Activated naive CD4-positive, alpha-beta T cell treated with anti-CD3 and anti-CD28 coated beads for 36 hours (primary cell): ENCODE data around the gene ARHGAP27. TPM values are rescaled to one million over a fixed set of nuclear protein-coding genes. Genes with fewer than 3 reads are reported as not detected.
A peak's percentile ranks its signal among the peaks of the same experiment; 100 is the strongest.

Source experiments
- CTCF ChIA-PET: fragments of 350-600 bp; sonication (Branson Sonifier 250); formaldehyde crosslinking; loops from one replicate; lab custom pipeline; 2021; ENCODE audit warnings: antibody characterized with exemption; lab: Charles Lee
- DNase-seq: peaks from one replicate; pipeline ENCODE4 v3.0.0-alpha.2; 2020
- H3K27ac Mint-ChIP-seq: one replicate; pipeline ENCODE4 v1.8.0; 2021; ENCODE audit warnings: mild to moderate bottlenecking, mixed read lengths
- H3K27me3 Mint-ChIP-seq: one replicate; pipeline ENCODE4 v1.8.0; 2021; ENCODE audit warnings: low read depth, mixed read lengths
- H3K36me3 Mint-ChIP-seq: one replicate; pipeline ENCODE4 v1.8.0; 2021; ENCODE audit warnings: low read depth, mixed read lengths
- H3K4me1 Mint-ChIP-seq: one replicate; pipeline ENCODE4 v1.8.0; 2021; ENCODE audit warnings: low read depth, mixed read lengths
- H3K4me3 Mint-ChIP-seq: one replicate; pipeline ENCODE4 v1.8.0; 2021; ENCODE audit warnings: mild to moderate bottlenecking, moderate library complexity, mixed read lengths
- H3K9me3 Mint-ChIP-seq: one replicate; pipeline ENCODE4 v1.8.0; 2021; ENCODE audit warnings: mixed read lengths
- intact Hi-C: fragments of 100-400 bp; cut with micrococcal nuclease; formaldehyde crosslinking; loops from one replicate; pipeline ENCODE4 v1.15.1; 2023
- total RNA-seq, 2 experiments: library from RNA; stranded (reverse); gene quantifications; one replicate each; pipeline ENCODE4 v1.2.3, GENCODE V29; 2021

The ARHGAP27 gene
- total RNA-seq, 2 experiments from 2014 or later: 39.5 to 41.3 TPM

GRCh38 chr17:45394091-45394490, 38.6 kb downstream of the ARHGAP27 start:
- H3K36me3 Mint-ChIP-seq: peaks cover 11% of the 10 kb centered on the region
- intact Hi-C loops: loop anchor here (2.0 kb wide), 1 partner anchor 31 kb away; no protein-coding TSS in a partner anchor
- H3K4me1 Mint-ChIP-seq: no peaks in the 10 kb centered on the region
- H3K27me3 Mint-ChIP-seq: no peaks in the 10 kb centered on the region
- peak overlapping the region; percentile 13 for H3K27ac Mint-ChIP-seq
- CTCF ChIA-PET: interaction anchor here (0.7 to 3.1 kb wide), 6 partner anchors 9 to 196 kb away, joined by 3 to 13 read pairs (median 7); no protein-coding TSS in a partner anchor
- H3K4me3 Mint-ChIP-seq: no peak overlapping the region
- no peaks in the 10 kb centered on the region for H3K9me3 Mint-ChIP-seq
- DNase-seq: no peak

DNA sequence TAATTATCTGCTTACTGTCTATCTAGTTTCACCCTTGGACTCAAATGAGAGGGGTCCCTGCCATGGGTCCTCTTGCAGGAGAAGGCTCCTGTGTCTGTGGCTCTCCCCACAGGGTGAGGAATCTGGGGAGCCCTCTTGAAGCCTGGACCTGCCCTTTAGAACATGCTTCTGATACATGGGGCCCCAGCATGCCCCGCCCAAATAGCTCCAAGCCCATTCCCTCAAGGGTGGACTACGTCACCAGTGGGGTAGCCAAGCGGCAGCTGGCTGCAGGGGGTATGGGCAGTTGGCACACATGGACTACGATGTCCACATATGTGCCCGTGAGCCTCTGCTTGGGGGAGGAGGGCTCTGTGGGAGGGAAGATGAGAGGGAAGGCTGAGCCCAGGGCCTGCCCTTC, 39.3 kb downstream of the ARHGAP27 start:
- no peak overlapping the region for H3K4me3 Mint-ChIP-seq
- no peaks in the 10 kb centered on the region for H3K9me3 Mint-ChIP-seq
- H3K27me3 Mint-ChIP-seq: no peaks in the 10 kb centered on the region
- H3K4me1 Mint-ChIP-seq: peaks cover 7% of the 10 kb centered on the region
- no peak for DNase-seq
- CTCF ChIA-PET: interaction anchor here (0.7 to 3.1 kb wide), 4 partner anchors 9 to 116 kb away, joined by 3 to 13 read pairs (median 10); no protein-coding TSS in a partner anchor
- H3K36me3 Mint-ChIP-seq: peaks cover 11% of the 10 kb centered on the region
- no peak overlapping the region for H3K27ac Mint-ChIP-seq
- intact Hi-C loops: no loop called here

DNA sequence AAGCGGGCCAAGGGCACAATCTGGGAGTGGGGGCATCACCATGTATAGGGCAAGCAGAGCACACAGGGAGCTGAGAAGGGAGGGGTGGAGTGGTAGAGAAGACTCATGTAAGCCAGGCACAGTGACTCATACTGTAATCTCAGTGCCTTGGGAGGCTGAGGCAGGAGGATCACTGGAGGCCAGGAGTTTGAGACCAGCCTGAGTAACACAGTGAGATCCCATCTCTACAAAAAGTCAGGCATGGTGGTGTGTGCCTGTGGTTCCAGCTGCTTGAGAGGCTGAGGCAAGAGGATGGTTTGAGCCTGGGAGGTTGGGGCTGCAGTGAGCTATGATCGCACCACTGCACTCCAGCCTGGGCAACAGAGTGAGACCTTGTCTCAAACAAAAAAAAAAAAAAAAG, 40.8 kb downstream of the ARHGAP27 start:
- intact Hi-C loops: no loop called here
- H3K4me3 Mint-ChIP-seq: no peak overlapping the region
- no peaks in the 10 kb centered on the region for H3K9me3 Mint-ChIP-seq
- no peak overlapping the region for H3K27ac Mint-ChIP-seq
- H3K36me3 Mint-ChIP-seq: peaks cover 4% of the 10 kb centered on the region
- no peak for DNase-seq
- CTCF ChIA-PET: interaction anchor here (0.6 to 1.4 kb wide), 2 partner anchors 62 to 113 kb away, joined by 6 to 9 read pairs; no protein-coding TSS in a partner anchor
- peaks cover 10% of the 10 kb centered on the region for H3K4me1 Mint-ChIP-seq
- no peaks in the 10 kb centered on the region for H3K27me3 Mint-ChIP-seq

DNA sequence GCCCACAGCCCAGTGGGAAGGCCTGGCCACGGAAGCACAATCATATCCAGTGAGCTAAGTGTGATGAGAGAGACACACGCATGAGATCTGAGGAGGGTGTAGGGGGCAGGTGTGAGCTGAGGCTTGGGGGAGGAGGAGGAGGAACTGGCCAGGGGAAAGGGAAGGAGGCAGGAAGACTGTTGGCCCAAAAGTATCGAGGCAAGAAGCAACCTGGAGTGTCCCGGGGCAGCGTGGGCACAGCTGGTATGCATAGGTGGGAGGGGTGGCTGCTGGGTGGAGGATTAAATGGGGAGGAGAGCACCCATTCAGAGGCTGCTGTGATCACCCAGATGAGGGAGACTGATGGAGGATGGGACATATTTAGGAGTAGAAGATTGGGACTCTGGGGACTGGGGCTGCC, 41.4 kb downstream of the ARHGAP27 start:
- peaks cover 10% of the 10 kb centered on the region for H3K4me1 Mint-ChIP-seq
- no peaks in the 10 kb centered on the region for H3K27me3 Mint-ChIP-seq
- no peak for DNase-seq
- intact Hi-C loops: no loop called here
- peaks cover 2% of the 10 kb centered on the region for H3K36me3 Mint-ChIP-seq
- CTCF ChIA-PET: interaction anchor here (8.2 kb wide), 1 partner anchor 114 kb away, joined by 116 read pairs; no protein-coding TSS in a partner anchor
- H3K4me3 Mint-ChIP-seq: no peak overlapping the region
- H3K27ac Mint-ChIP-seq: no peak overlapping the region
- H3K9me3 Mint-ChIP-seq: no peaks in the 10 kb centered on the region

- intact Hi-C loops: no loop called here
- no peak for DNase-seq
- Mint-ChIP-seq H3K27me3 (no peaks in the 10 kb centered on the region), H3K9me3 (no peaks in the 10 kb centered on the region), H3K4me1 (peaks cover 13% of the 10 kb centered on the region), H3K4me3 (no peak overlapping the region), H3K27ac (no peak overlapping the region), H3K36me3 (no peaks in the 10 kb centered on the region)
- CTCF ChIA-PET: interaction anchor here (0.8 to 8.2 kb wide), 8 partner anchors 23 to 254 kb away, joined by 3 to 116 read pairs (median 4); partner anchors contain the start of genes ACBD4 and MAP3K14
Observed at GRCh38 chr17:45389354-45389753, 43.3 kb downstream of the ARHGAP27 start.

DNA sequence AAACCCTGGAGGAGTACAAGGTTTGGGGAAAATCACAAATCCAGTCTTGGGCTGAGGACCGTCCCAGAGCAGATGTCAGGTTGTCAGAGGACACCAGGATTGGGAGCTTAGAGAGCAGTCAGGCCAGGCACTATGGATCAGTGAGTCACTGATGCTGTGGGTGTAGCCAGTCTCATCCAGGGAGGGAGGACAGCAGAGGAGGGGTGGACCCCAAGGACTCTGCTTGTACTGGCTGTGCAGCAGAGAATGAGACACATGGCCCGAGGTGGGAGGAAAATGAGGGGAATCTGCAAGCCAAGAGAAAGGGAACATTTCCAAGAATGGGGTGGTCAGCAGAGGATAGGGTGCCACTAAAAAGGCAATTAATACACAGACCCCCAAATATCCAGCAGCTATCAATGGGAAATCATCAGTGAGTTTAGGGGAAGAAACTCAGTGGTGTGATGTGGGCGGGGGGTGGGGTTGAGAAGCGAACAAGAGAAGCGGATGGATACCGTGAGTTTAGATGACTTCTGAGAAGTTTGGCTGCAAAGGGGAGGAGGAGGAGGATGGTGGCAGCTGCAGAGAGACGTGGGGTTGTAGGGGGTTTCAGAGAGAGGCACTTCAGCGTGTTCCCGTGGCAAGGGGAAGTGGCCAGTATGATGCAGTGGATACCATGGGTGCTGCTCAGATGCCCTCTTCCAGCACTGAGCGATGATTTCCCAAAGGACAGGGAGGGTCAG, 43.9 kb downstream of the ARHGAP27 start:
- CTCF ChIA-PET: interaction anchor here (0.9 to 8.2 kb wide), 9 partner anchors 8 to 254 kb away, joined by 3 to 116 read pairs (median 4); partner anchors contain the start of genes ACBD4 and MAP3K14
- no peaks in the 10 kb centered on the region for H3K9me3 Mint-ChIP-seq
- intact Hi-C loops: no loop called here
- H3K4me1 Mint-ChIP-seq: peaks cover 13% of the 10 kb centered on the region
- no peaks in the 10 kb centered on the region for H3K27me3 Mint-ChIP-seq
- no peak overlapping the region for H3K4me3 Mint-ChIP-seq
- H3K36me3 Mint-ChIP-seq: no peaks in the 10 kb centered on the region
- no peak for DNase-seq
- H3K27ac Mint-ChIP-seq: no peak overlapping the region

- CTCF ChIA-PET: interaction anchor here (0.6 to 8.2 kb wide), 12 partner anchors 9 to 169 kb away, joined by 3 to 116 read pairs (median 4); partner anchors contain the start of gene MAP3K14
- Mint-ChIP-seq H3K4me1 (peaks cover 13% of the 10 kb centered on the region), H3K36me3 (no peaks in the 10 kb centered on the region), H3K27ac (no peak overlapping the region), H3K27me3 (no peaks in the 10 kb centered on the region), H3K9me3 (no peaks in the 10 kb centered on the region), H3K4me3 (no peak overlapping the region)
- intact Hi-C loops: no loop called here
- no peak for DNase-seq
Observed at GRCh38 chr17:45387739-45388138, 44.9 kb downstream of the ARHGAP27 start.

DNA sequence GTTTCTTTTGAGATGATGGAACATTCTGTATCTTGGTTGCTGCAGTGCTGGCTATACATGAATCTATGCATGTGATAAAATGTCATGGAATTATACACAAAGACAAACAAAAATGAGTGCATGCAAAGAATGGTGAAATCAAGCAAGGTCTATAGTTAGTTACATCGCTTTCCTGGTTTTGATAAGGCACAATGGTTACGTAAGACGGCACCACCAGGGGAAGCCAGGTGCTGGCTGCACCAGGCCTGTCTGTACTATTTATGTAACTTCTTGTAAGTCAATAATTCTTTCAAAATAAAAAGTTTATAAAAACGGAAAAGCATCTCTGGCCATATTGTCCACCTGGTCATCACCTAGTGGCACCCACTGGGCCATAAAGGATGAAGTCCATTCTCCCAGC, 46.5 kb downstream of the ARHGAP27 start:
- Mint-ChIP-seq H3K36me3 (no peaks in the 10 kb centered on the region), H3K27me3 (no peaks in the 10 kb centered on the region), H3K27ac (no peak overlapping the region), H3K9me3 (no peaks in the 10 kb centered on the region), H3K4me3 (no peak overlapping the region), H3K4me1 (peaks cover 13% of the 10 kb centered on the region)
- CTCF ChIA-PET: interaction anchor here (0.7 to 8.2 kb wide), 20 partner anchors 11 to 170 kb away, joined by 3 to 116 read pairs (median 6); no protein-coding TSS in a partner anchor
- no peak for DNase-seq
- intact Hi-C loops: no loop called here

DNA sequence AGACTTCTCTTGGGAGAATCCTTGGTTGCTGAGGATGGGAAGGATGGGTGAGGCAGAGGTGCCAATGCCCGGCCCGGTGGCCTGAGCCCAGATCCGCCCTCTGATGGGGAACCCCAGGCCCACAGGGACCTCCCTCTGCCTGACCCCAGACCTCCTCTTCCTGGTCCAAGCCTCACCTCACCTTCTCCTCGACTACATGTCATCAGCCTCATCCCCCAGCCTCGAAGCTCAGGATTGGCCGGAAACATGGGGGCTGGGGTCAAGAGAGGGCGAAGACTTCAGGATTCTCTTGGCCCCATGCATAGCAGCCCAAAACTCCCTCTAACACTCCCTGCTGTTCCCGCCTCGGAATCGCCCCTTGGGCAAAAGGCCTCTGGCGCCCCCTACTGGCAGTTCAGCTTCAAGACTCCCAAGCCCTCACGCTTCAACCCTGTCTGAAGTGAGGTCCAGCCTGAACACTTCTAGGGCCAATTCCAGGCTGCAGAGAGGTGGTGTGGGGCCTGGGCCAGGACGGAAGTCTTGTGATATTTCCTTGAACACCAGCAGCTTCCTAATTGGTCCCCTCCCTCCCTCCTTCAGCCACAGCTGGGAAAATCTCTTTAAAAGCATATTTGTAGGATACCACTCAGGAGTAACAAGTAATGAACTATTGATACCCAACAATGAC, 47.2 kb downstream of the ARHGAP27 start:
- CTCF ChIA-PET: interaction anchor here (0.6 to 8.2 kb wide), 38 partner anchors 9 to 250 kb away, joined by 3 to 116 read pairs (median 5); partner anchors contain the start of genes ACBD4, FMNL1 and MAP3K14
- peak; percentile 94 for DNase-seq
- H3K27ac Mint-ChIP-seq: no peak overlapping the region
- H3K27me3 Mint-ChIP-seq: no peaks in the 10 kb centered on the region
- H3K4me3 Mint-ChIP-seq: no peak overlapping the region
- H3K9me3 Mint-ChIP-seq: no peaks in the 10 kb centered on the region
- peaks cover 13% of the 10 kb centered on the region for H3K4me1 Mint-ChIP-seq
- no peaks in the 10 kb centered on the region for H3K36me3 Mint-ChIP-seq
- intact Hi-C loops: loop anchor here (1.0 to 2.0 kb wide), 5 partner anchors 73 to 250 kb away; partner anchors contain the start of gene ACBD4

DNA sequence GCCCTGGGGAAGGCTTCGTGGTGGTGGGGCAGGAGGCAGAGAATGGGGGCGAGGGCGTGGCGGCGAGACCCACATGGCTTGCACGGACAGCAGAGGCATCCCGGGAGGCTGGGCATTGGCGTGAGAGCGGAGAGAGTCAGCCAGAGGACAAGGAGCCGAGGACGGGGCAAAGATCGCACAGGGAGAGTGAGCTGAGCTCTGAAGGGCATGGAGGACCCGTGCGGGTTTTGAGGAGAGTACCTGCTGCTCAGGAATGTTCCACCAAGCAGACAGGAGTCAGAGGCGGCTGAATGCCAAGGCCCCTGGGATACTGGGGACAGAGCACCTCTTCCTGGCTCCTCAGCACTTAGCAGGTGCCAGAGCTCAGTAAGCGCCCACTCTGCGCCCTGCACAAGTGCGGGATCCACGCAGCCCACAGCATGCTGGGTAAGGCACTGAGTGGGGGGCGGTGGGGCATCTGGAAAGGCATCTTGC, 47.8 kb downstream of the ARHGAP27 start:
- CTCF ChIA-PET: interaction anchor here (0.6 to 8.2 kb wide), 37 partner anchors 10 to 249 kb away, joined by 3 to 116 read pairs (median 5); partner anchors contain the start of genes ACBD4, FMNL1 and MAP3K14
- Mint-ChIP-seq H3K9me3 (no peaks in the 10 kb centered on the region), H3K27me3 (no peaks in the 10 kb centered on the region), H3K4me1 (peaks cover 13% of the 10 kb centered on the region), H3K4me3 (no peak overlapping the region), H3K27ac (no peak overlapping the region), H3K36me3 (no peaks in the 10 kb centered on the region)
- no peak for DNase-seq
- intact Hi-C loops: loop anchor here (1.0 to 2.0 kb wide), 5 partner anchors 72 to 250 kb away; partner anchors contain the start of gene ACBD4

DNA sequence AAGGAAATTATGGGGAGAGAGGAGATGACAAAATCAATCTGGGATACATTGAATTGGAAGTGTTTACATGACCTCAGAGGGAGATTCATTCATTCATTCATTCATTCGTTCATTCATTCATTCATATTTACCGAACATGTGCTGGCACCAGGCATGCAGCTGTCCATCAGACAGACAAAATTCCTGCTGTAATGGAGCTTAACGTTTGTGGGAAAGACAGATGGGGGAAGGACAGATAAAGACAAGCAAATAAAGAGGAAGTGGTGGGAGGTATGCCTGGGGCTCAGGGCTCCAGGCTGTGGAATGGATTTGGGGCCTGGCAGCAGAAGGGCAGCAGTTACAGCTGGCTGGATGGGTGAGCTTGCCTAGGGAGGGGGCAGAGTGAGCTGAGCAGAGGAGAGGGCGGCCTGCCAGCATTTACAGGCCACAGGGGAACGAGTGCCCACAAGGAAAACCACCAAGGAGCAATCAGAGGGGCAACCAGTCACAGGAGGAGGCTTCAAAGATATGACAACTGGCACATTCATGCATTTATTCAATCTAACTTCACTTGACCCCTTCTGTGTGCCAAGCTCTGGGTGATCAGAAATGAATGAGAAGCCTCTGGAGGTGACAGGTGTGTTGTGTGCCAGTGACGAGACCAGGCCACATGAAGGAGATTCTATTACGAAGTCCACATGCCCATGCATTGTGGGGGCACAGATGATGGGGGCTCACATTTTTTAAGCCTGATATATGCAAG, 48.5 kb downstream of the ARHGAP27 start:
- CTCF ChIA-PET: interaction anchor here (0.7 to 8.2 kb wide), 23 partner anchors 9 to 165 kb away, joined by 3 to 116 read pairs (median 7); partner anchors contain the start of gene MAP3K14
- Mint-ChIP-seq H3K4me3 (no peak overlapping the region), H3K27ac (no peak overlapping the region), H3K9me3 (no peaks in the 10 kb centered on the region), H3K27me3 (no peaks in the 10 kb centered on the region), H3K4me1 (peaks cover 13% of the 10 kb centered on the region), H3K36me3 (no peaks in the 10 kb centered on the region)
- intact Hi-C loops: loop anchor here (2.0 kb wide), 1 partner anchor 71 kb away; no protein-coding TSS in a partner anchor
- no peak for DNase-seq
